Effector memory CD8-positive, alpha-beta T cell (primary cell): ENCODE measurements around the gene BLCAP.

Experiments used
- ATAC-seq: fragments of 150-1000 bp; cut with Tn5 transposase; replicated peaks from 2 replicates; pipeline ENCODE4 v1.10.0; 2021; ENCODE audit warnings: mild to moderate bottlenecking, moderate library complexity
- DNase-seq, 3 experiments: peaks; one replicate each; pipeline ENCODE4 v3.0.0; 2021
- H3K27ac Mint-ChIP-seq, 2 donors: one replicate each; pipeline ENCODE4 v1.8.0; 2022; ENCODE audit warnings: mild to moderate bottlenecking in 2 of 2, mixed read lengths in 2 of 2, moderate library complexity in 2 of 2
- H3K27me3 Mint-ChIP-seq, 2 donors: one replicate each; pipeline ENCODE4 v1.8.0; 2022; ENCODE audit warnings: mixed read lengths in 2 of 2
- H3K36me3 Mint-ChIP-seq: one replicate; pipeline ENCODE4 v1.8.0; 2022; ENCODE audit warnings: mild to moderate bottlenecking, moderate library complexity, mixed read lengths; ENCODE audit not compliant: insufficient read depth
- H3K4me1 Mint-ChIP-seq, 2 donors: one replicate each; pipeline ENCODE4 v1.8.0; 2022; ENCODE audit warnings: low read depth in 2 of 2, mixed read lengths in 2 of 2
- H3K4me3 Mint-ChIP-seq, 2 donors: one replicate each; pipeline ENCODE4 v1.8.0; 2022; ENCODE audit warnings: mild to moderate bottlenecking in 2 of 2, mixed read lengths in 2 of 2, moderate library complexity in 2 of 2
- H3K9me3 Mint-ChIP-seq, 2 donors: one replicate each; pipeline ENCODE4 v1.8.0; 2022; ENCODE audit warnings: mixed read lengths in 2 of 2

BLCAP gene

DNA sequence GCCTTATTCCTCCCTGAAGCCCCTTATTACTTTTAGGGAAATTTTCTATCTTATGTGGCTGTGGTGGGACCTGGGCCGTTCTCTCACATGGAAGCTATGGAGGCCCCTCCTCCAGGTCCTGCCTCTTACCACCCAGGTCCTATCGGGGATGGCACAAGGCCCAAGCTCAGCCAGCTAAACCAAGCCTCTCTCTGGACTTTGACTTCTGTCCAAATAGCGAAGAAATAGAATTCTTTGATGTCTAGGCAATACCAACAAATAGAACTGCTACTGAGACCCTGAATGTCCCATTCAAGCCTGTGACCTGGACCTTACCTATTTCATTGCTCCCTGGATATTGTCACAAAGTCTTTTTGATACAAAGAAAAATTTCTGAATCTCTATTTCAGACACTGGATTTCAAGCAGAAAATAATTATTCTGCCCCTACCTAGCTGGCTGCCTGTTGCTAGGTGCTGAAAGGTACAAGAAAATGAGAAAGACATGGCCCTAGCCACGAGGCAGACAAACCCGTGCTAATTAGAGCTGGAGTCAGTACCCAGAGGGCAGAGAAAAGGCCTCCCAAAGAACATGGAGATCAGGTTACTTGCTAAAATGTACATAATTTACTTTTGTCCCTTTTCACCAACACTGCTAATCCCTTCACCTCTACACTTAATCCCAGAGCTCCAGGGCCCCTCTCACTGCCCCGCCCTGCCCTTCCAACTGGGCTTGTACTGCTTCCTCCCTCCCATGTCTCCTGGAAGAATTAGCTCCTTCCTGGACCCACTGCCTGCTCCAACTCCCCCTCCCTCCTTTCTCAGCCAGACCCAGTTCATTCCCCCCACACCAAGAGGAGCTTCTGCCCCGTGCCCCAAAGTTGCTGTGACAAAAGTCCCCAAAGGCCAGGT, 22.2 kb downstream of the BLCAP start:
- Mint-ChIP-seq H3K27me3 (no peaks in the 10 kb centered on the region), H3K9me3 (no peaks in the 10 kb centered on the region), H3K36me3 (peaks cover 4% of the 10 kb centered on the region), H3K4me1 (peaks cover 3 to 5% of the 10 kb centered on the region in 2 donors), H3K4me3 (no peak overlapping the region), H3K27ac (no peak overlapping the region)
- DNase-seq (no peak), ATAC-seq (no peak)

- Mint-ChIP-seq H3K4me3 (no peak overlapping the region), H3K9me3 (no peaks in the 10 kb centered on the region), H3K27ac (no peak overlapping the region), H3K36me3 (no peaks in the 10 kb centered on the region), H3K4me1 (peaks cover 2 to 4% of the 10 kb centered on the region in 2 donors), H3K27me3 (no peaks in the 10 kb centered on the region)
- DNase-seq (no peak), ATAC-seq (no peak)
Observed at GRCh38 chr20:37504404-37505096, 23.1 kb downstream of the BLCAP start.

DNA sequence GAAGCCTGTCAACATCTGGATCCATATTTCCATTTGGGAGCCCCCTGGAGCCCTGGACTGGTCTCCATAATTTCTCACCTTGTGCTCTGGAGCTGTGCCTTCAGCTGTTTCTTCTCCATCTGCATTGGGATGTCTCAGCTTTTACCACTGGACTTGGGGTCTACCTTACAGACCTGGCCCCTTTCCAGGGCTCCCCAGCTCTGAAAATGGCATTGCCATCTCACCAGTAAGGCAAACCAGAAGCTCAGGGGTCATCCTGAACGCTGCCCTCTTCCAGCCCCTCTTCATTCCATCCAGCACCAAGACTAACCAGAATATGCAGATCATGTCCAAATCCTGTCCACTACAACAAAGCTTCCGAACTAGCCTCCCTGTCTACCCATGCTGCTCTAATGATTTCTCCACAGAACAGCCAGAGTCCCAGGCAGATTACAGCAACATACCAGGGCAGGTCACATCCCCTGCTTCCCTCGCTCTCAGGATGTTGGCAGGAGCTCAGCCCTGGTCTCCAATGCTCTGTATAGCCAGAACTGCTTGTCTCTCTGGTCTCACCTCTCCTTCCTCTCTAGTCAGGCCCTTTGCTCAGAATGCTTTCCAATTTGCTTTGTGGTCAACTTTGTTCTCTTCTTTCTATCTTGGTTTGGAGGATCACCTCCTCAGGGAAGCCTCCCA, 24.3 kb downstream of the BLCAP start:
- no peaks in the 10 kb centered on the region for H3K36me3 Mint-ChIP-seq
- H3K27me3 Mint-ChIP-seq = no peaks in the 10 kb centered on the region
- DNase-seq (no peak), ATAC-seq (no peak)
- H3K4me1 Mint-ChIP-seq = peaks cover 2 to 4% of the 10 kb centered on the region in 2 donors
- H3K27ac Mint-ChIP-seq = no peak overlapping the region
- no peak overlapping the region for H3K4me3 Mint-ChIP-seq
- no peaks in the 10 kb centered on the region for H3K9me3 Mint-ChIP-seq

DNA sequence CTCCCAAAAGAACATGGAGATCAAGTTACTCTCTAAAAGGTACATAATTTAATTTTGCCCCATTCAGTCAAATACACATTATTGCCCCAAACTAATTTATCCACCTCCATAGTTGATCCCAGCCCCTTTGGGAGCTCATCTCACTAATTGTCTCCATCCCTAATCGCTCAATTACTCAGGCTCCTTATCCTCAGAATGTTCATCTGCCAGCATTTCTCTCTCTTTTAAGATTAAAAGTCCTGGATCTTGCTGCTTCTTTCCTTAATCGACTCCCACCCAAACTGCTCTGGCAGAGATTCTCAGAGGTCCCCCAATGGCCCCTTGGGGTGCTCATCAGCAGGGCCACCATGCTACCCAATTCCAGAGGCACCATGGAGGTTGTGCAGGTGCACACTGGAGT, 25.0 kb downstream of the BLCAP start:
- ATAC-seq (no peak), DNase-seq (no peak)
- no peaks in the 10 kb centered on the region for H3K27me3 Mint-ChIP-seq
- H3K27ac Mint-ChIP-seq = no peak overlapping the region
- no peaks in the 10 kb centered on the region for H3K9me3 Mint-ChIP-seq
- H3K4me3 Mint-ChIP-seq = no peak overlapping the region
- H3K36me3 Mint-ChIP-seq = no peaks in the 10 kb centered on the region
- peaks cover 2 to 4% of the 10 kb centered on the region in 2 donors for H3K4me1 Mint-ChIP-seq

GRCh38 chr20:37501940-37502339, 25.7 kb downstream of the BLCAP start:
- no peak for DNase-seq
- Mint-ChIP-seq H3K36me3 (no peaks in the 10 kb centered on the region), H3K4me1 (peaks cover 2 to 4% of the 10 kb centered on the region in 2 donors), H3K9me3 (no peaks in the 10 kb centered on the region), H3K4me3 (no peak overlapping the region), H3K27me3 (no peaks in the 10 kb centered on the region), H3K27ac (no peak overlapping the region)
- no peak for ATAC-seq

DNA sequence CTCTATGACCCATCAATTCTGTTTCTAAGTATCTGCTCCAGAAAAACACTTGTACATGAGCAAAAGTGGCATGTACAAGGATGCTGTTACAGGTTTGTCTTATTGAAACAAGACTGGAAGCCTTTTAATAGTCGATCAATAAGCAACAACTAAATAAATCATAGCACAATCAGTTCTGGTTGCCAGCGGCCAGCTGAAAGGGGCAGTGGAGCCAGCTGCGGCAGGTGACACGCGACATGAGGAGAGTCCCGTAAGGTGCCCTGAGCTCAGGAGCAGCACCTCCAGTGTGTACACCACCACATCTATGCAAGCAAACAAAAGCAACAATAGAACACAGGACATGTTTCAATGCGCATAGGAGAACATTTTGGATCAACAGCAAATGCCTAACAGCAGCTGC, 27.4 kb downstream of the BLCAP start:
- DNase-seq = no peak
- Mint-ChIP-seq H3K9me3 (no peaks in the 10 kb centered on the region), H3K4me1 (peaks cover 0 to 4% of the 10 kb centered on the region in 2 donors), H3K36me3 (no peaks in the 10 kb centered on the region), H3K27ac (no peak overlapping the region), H3K27me3 (no peaks in the 10 kb centered on the region), H3K4me3 (no peak overlapping the region)
- ATAC-seq = no peak

DNA sequence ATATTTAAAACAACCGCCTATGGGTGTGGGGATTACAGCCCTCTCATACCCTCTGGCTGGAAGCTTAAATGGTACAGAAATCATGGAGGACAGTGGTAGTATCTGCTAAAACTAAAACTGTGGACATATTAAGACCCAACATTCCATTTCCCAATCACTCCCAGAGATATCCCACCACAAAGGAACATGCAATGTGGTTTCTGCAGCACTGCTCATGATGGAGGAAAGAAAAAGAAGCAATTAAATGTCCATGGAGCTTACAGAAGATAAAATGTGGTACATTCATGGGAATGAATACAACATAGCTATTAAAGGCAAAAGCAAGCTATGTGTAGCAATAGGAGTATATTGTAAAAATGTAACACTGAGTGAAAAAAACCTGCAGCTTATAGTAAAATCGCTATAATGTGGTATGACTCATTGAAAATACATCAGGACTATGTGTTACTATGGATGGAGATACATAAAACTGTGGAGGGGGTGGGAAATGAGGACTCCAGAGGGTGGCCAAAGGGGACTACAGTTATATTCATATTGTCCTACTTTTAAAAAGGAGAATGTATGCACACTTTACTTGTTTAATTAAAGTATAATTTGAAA, 29.5 kb downstream of the BLCAP start:
- H3K27ac Mint-ChIP-seq = no peak overlapping the region
- peaks cover 0 to 3% of the 10 kb centered on the region in 2 donors for H3K4me1 Mint-ChIP-seq
- no peak overlapping the region for H3K4me3 Mint-ChIP-seq
- H3K36me3 Mint-ChIP-seq = no peaks in the 10 kb centered on the region
- DNase-seq (no peak), ATAC-seq (no peak)
- H3K9me3 Mint-ChIP-seq = no peaks in the 10 kb centered on the region
- H3K27me3 Mint-ChIP-seq = no peaks in the 10 kb centered on the region

DNA sequence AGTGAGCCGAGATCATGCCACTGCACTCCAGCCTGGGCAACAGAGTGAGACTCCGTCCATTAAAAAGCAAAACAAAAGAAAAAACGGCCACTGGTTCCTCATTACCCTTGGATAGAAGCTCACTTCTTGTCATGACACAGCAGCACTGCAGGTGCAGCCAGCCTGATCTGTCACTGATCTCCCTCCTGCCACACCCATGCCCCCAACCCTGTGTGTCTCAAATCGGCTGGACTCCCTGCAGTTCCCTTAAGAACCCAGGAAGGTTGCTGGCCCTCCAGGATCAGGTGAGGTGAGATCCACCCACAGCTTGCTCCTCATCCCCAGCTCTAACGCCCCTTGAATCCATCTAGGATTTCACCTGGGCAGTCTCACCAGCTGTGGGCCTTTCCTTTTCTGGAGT, 32.9 kb downstream of the BLCAP start:
- no peak for ATAC-seq
- Mint-ChIP-seq H3K4me1 (peaks cover 3 to 4% of the 10 kb centered on the region in 2 donors), H3K4me3 (no peak overlapping the region), H3K27me3 (peaks cover 0 to 11% of the 10 kb centered on the region in 2 donors), H3K36me3 (no peaks in the 10 kb centered on the region), H3K27ac (peak overlapping the region in 1 of 2 donors; percentile 47), H3K9me3 (peaks cover 0 to 1% of the 10 kb centered on the region in 2 donors)
- DNase-seq = no peak

- Mint-ChIP-seq H3K4me1 (peaks cover 3 to 4% of the 10 kb centered on the region in 2 donors), H3K4me3 (no peak overlapping the region), H3K27ac (no peak overlapping the region), H3K27me3 (peaks cover 0 to 11% of the 10 kb centered on the region in 2 donors), H3K9me3 (peaks cover 0 to 1% of the 10 kb centered on the region in 2 donors), H3K36me3 (no peaks in the 10 kb centered on the region)
- DNase-seq (no peak), ATAC-seq (no peak)
Observed at GRCh38 chr20:37494301-37494700, 33.4 kb downstream of the BLCAP start.

- no peak for ATAC-seq
- H3K4me1 Mint-ChIP-seq = peaks cover 3 to 4% of the 10 kb centered on the region in 2 donors
- H3K27ac Mint-ChIP-seq = peak overlapping the region in 1 of 2 donors; percentile 80
- H3K27me3 Mint-ChIP-seq = peaks cover 0 to 11% of the 10 kb centered on the region in 2 donors
- H3K36me3 Mint-ChIP-seq = no peaks in the 10 kb centered on the region
- peaks cover 0 to 1% of the 10 kb centered on the region in 2 donors for H3K9me3 Mint-ChIP-seq
- H3K4me3 Mint-ChIP-seq = no peak overlapping the region
- DNase-seq = no peak
Observed at GRCh38 chr20:37492945-37493344, 34.7 kb downstream of the BLCAP start.

- Mint-ChIP-seq H3K36me3 (no peaks in the 10 kb centered on the region), H3K9me3 (peaks cover 0 to 1% of the 10 kb centered on the region in 2 donors), H3K4me1 (peaks cover 3 to 4% of the 10 kb centered on the region in 2 donors), H3K4me3 (no peak overlapping the region), H3K27me3 (peaks cover 0 to 11% of the 10 kb centered on the region in 2 donors), H3K27ac (no peak overlapping the region)
- no peak for ATAC-seq
- no peak for DNase-seq
Observed at GRCh38 chr20:37492096-37492625, 35.5 kb downstream of the BLCAP start.

DNA sequence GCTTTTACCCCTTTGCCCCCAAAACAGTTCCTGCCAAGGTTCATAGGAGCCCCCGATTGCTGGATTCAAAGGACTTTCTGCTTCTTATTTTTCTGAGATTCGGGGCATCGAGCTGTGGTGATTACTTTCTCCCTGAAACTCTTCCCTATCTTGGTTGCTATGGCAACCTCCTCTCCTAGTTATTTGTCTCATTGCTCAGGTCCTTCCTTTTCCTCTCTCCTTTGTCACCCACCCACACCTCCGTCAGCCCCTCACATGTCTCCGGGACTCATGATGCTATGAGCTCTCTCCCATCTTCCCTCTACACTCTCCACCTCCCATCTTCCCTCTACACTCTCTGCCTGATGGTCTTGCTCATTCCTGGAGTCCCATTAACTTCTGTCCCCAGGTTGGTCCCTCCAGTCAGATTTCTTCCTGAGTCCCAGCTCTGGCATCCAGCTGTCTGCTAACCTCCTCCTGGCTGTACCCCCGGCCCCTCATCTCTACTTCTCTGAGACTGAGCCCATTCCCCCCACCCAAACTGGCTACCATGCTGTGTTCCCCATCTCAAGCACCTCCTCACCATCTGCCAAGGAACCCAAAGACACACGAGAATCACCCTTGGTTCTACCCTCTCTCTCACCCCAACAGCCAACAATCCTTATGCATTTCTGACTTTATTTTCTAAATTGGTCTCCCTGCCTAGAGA, 36.9 kb downstream of the BLCAP start:
- peaks cover 0 to 12% of the 10 kb centered on the region in 2 donors for H3K27me3 Mint-ChIP-seq
- H3K4me1 Mint-ChIP-seq = peaks cover 3 to 4% of the 10 kb centered on the region in 2 donors
- no peak overlapping the region for H3K27ac Mint-ChIP-seq
- peaks cover 0 to 1% of the 10 kb centered on the region in 2 donors for H3K9me3 Mint-ChIP-seq
- no peaks in the 10 kb centered on the region for H3K36me3 Mint-ChIP-seq
- no peak overlapping the region for H3K4me3 Mint-ChIP-seq
- DNase-seq (no peak), ATAC-seq (no peak)
